ENCODE measurements around the gene MYO5A. TPM values are rescaled to one million over a fixed set of nuclear protein-coding genes. Genes with fewer than 3 reads are reported as not detected.
A peak's percentile ranks its signal among the peaks of the same experiment; 100 is the strongest.

The MYO5A gene
- total RNA-seq, 1 donor from 2014 or later: 19.8 TPM

DNA sequence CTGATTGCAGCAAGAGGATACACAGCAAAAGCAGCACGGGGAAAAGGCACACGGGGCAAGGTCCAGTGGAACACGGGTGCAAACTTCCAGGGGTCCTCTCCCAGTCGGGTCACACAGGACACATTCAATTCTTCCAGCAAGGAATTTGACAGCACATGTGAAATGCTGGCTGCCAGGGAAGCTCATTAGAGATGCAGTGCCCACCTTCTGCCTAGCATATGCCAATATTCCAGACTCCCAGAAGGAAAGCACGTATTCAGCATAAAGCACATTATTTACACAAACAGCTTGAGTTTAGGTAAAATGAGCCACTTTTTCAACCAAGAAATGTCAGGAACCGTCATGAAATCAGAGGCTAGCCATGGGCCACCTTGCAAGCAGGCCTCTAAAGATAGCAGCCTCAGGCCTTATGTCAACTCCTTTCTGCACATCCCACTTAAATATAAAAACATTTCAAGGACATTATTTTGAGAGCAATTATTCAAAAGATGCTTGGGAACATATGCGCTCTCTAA, 252.4 kb downstream of the MYO5A start:
- Mint-ChIP-seq H3K4me1 (no peaks in the 10 kb centered on the region), H3K4me3 (no peak overlapping the region), H3K36me3 (ENCODE audit: low read depth) (no peaks in the 10 kb centered on the region), H3K27ac (no peak overlapping the region), H3K9me3 (no peaks in the 10 kb centered on the region), H3K27me3 (peaks cover 24% of the 10 kb centered on the region)
- DNase-seq: no peak
- intact Hi-C loops (cut with micrococcal nuclease): no loop called here

DNA sequence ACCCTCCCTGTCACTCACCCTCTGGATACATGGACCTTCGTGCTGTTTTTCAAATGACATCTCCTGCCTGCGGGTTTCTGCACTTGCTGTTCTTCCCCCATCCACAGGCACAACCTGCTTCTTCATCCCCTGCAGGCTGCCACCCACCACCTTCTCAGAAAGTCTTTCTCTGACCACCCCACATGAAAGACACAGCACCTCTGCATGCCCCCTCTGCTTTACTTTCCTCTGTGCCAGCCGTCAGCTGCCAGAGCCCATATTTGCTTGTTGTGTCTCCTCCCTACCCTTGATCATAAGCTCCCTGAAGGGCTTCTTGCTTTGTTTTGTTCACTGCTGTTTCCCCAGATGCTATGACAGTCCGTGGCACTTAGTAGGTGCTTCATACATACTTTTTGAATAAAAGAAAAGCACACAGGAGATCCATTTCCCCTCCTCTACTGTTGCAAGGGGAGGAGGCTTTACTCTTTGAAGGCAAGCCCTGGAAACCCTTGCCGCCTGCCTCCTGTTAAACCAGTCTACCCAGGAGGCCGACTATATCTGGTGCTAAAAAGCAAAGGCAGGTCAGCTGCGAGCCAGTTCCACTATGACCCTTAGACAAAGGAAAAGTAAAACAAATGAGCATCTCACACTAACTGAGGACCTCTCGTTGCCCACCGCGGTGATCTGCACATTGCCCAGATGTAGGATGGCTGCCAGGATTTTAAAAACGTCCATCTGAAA, 265.0 kb downstream of the MYO5A start:
- Mint-ChIP-seq H3K4me1 (peaks cover 37% of the 10 kb centered on the region), H3K9me3 (no peaks in the 10 kb centered on the region), H3K36me3 (ENCODE audit: low read depth) (peaks cover 4% of the 10 kb centered on the region), H3K27me3 (no peaks in the 10 kb centered on the region), H3K27ac (peak overlapping the region; percentile 3), H3K4me3 (no peak overlapping the region)
- intact Hi-C loops (cut with micrococcal nuclease): loop anchor here (2.0 kb wide), 2 partner anchors 265 to 295 kb away; partner anchors contain the start of gene MYO5A
- DNase-seq: no peak

DNA sequence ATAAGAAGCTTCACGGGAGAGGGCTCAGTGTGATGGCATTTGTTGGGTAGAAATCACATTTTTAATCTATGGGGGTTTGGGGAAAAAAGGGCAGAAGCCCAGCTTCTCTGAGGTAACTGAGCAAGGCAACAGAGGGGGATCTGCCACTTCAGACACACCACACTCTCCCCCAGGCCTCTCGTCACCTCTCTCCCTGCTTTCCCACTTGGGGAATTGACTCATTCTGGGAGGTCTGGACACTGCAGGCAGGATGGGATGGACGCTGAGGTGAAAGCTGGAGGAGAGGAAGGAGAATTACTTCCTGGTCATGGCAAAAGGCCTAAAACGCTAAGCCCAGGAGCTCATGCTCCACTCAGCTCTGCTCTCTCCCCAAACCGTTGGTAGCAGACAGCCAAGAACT, 266.3 kb downstream of the MYO5A start:
- no peak for DNase-seq
- H3K36me3 Mint-ChIP-seq (ENCODE audit: low read depth): peaks cover 4% of the 10 kb centered on the region
- H3K4me1 Mint-ChIP-seq: peaks cover 38% of the 10 kb centered on the region
- no peaks in the 10 kb centered on the region for H3K9me3 Mint-ChIP-seq
- H3K4me3 Mint-ChIP-seq: peak overlapping the region; percentile 81
- no peaks in the 10 kb centered on the region for H3K27me3 Mint-ChIP-seq
- peak overlapping the region; percentile 94 for H3K27ac Mint-ChIP-seq
- intact Hi-C loops (cut with micrococcal nuclease): loop anchor here (2.0 kb wide), 2 partner anchors 266 to 296 kb away; partner anchors contain the start of gene MYO5A

DNA sequence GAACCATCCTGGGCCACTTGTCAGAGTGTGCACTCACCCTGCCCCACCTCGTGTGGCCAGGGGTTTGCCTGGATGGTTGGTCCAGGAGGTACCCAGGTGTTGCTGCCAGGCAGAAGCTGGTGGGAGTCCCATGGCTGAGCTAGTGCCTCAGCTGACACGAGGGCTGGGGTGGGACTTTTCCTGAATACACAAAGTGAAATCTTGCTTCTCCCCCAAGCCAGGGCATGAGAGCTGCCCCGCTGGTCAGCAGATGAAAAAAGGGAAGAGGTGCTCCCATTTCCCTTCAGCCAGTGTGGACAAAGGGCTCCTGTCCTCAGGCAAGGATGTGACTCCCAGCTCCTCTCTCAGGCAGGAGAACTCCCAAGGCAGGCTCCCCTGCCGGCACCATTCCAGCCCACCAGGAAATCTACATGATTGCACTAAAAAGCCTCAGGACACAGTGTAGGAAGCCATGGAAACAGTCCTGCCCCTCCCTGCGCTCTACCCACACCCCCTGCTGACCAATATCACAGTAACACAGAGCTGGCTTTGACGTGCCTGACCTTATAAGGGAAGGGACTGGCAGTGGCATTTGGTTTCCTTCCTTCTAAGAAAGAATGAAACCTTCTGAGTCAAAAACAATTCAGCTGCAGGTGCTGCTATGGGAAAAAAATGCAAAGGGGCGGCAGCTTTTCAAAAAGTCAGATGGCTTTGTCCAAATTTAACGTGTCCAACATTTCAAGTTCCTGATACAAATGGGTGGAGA, 267.0 kb downstream of the MYO5A start:
- no peaks in the 10 kb centered on the region for H3K9me3 Mint-ChIP-seq
- peaks cover 4% of the 10 kb centered on the region for H3K36me3 Mint-ChIP-seq (ENCODE audit: low read depth)
- H3K4me1 Mint-ChIP-seq: peaks cover 43% of the 10 kb centered on the region
- DNase-seq: peak; percentile 90
- peak overlapping the region; percentile 81 for H3K4me3 Mint-ChIP-seq
- no peaks in the 10 kb centered on the region for H3K27me3 Mint-ChIP-seq
- peak overlapping the region; percentile 94 for H3K27ac Mint-ChIP-seq
- intact Hi-C loops (cut with micrococcal nuclease): loop anchor here (2.0 kb wide), 2 partner anchors 267 to 297 kb away; partner anchors contain the start of gene MYO5A

DNA sequence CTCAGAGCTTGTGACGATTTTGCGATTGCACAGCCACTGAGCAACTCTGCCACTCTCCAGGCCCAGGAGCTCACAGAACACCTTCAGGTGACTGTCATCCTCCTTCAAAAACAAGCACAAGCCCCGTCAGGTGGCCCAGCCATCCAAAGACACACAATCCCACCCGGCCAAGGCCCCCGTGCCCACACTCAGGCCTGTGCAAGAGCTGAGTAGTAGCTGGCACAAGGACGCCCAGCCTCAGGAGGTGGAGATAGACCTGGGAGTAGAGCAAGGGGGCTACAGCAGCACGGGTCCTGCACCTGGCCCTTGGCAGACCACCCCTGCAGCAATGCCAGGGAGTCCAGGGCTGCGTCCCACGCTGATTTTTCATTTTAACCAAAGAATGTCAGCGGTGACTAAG, 267.7 kb downstream of the MYO5A start:
- H3K9me3 Mint-ChIP-seq: no peaks in the 10 kb centered on the region
- intact Hi-C loops (cut with micrococcal nuclease): no loop called here
- H3K4me3 Mint-ChIP-seq: no peak overlapping the region
- H3K4me1 Mint-ChIP-seq: peaks cover 49% of the 10 kb centered on the region
- H3K36me3 Mint-ChIP-seq (ENCODE audit: low read depth): peaks cover 4% of the 10 kb centered on the region
- no peaks in the 10 kb centered on the region for H3K27me3 Mint-ChIP-seq
- peak overlapping the region; percentile 71 for H3K27ac Mint-ChIP-seq
- no peak for DNase-seq

DNA sequence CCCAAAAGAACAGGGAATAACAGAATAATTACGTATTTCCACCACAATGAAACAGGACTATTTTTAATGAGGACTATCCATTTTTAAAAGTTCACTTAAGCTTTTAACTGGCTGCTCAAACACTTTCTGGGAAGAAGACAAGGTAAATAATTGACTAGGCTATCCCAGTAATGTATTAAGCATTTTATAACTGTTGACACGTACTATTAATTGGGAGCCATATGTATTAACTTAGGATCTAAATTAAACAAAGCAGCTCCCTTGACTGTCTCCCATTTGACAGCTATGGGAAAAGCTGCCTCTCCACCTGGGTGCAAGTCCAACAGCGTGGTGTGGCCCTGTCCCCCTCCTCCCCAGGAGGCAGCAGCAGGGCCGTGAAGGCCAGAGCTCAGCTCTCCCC, 269.2 kb downstream of the MYO5A start:
- peaks cover 4% of the 10 kb centered on the region for H3K36me3 Mint-ChIP-seq (ENCODE audit: low read depth)
- H3K4me3 Mint-ChIP-seq: no peak overlapping the region
- no peak for DNase-seq
- H3K4me1 Mint-ChIP-seq: peaks cover 55% of the 10 kb centered on the region
- H3K9me3 Mint-ChIP-seq: no peaks in the 10 kb centered on the region
- no peaks in the 10 kb centered on the region for H3K27me3 Mint-ChIP-seq
- intact Hi-C loops (cut with micrococcal nuclease): loop anchor here (5.0 kb wide), 2 partner anchors 33 to 203 kb away; no protein-coding TSS in a partner anchor
- no peak overlapping the region for H3K27ac Mint-ChIP-seq

GRCh38 chr15:52258461-52258860, 270.2 kb downstream of the MYO5A start:
- no peak for DNase-seq
- no peaks in the 10 kb centered on the region for H3K27me3 Mint-ChIP-seq
- intact Hi-C loops (cut with micrococcal nuclease): loop anchor here (5.0 kb wide), 2 partner anchors 34 to 204 kb away; no protein-coding TSS in a partner anchor
- H3K4me3 Mint-ChIP-seq: no peak overlapping the region
- no peaks in the 10 kb centered on the region for H3K9me3 Mint-ChIP-seq
- peaks cover 3% of the 10 kb centered on the region for H3K36me3 Mint-ChIP-seq (ENCODE audit: low read depth)
- peaks cover 53% of the 10 kb centered on the region for H3K4me1 Mint-ChIP-seq
- H3K27ac Mint-ChIP-seq: no peak overlapping the region

GRCh38 chr15:52257734-52258062, 271.0 kb downstream of the MYO5A start:
- Mint-ChIP-seq H3K9me3 (no peaks in the 10 kb centered on the region), H3K27ac (no peak overlapping the region), H3K4me3 (no peak overlapping the region), H3K4me1 (peaks cover 48% of the 10 kb centered on the region), H3K27me3 (no peaks in the 10 kb centered on the region), H3K36me3 (ENCODE audit: low read depth) (peaks cover 3% of the 10 kb centered on the region)
- intact Hi-C loops (cut with micrococcal nuclease): loop anchor here (2.0 to 5.0 kb wide), 4 partner anchors 35 to 421 kb away; partner anchors contain the start of gene ATOSA
- DNase-seq: no peak

Other genes with a start within 250 kb of the MYO5A start
- gene MYO5C, start 233.1 kb downstream of the MYO5A start, total RNA-seq: 0.24 and 0.30 TPM in 2 replicates
- 191 and 215 TPM in 2 replicates for gene ARPP19, start 40.1 kb upstream of the MYO5A start, total RNA-seq
- gene ATOSA, start 150.5 kb upstream of the MYO5A start, total RNA-seq: 9.3 and 13.4 TPM in 2 replicates

Data from activated CD4-positive, alpha-beta T cell treated with anti-CD3 and anti-CD28 coated beads, Interleukin-2, amount 10 ng/mL, durations not matched to agents 24 days and 14 days (primary cell).